HepG2 (cell line): ENCODE data around the gene BIRC3.

Source experiments
- EZH2 ChIP-seq: conservative IDR thresholded peaks from 2 replicates; pipeline ENCODE4 v1.6.1; 2012; ENCODE audit warnings: mild to moderate bottlenecking, low read depth, low read length, moderate library complexity
- FOXA1 ChIP-seq, 2 experiments: fragments of 450-650 bp in 1 of 2; sonication (generic) in 1 of 2; formaldehyde crosslinking in 1 of 2; IDR thresholded peaks; 2 replicates each; pipeline versions ENCODE4 v1.4.0 to v1.6.1; 2016 to 2020; ENCODE audit warnings: missing genetic modification reagents in 1 of 2
- GABPA ChIP-seq, 2 experiments: IDR thresholded peaks; 2 replicates each; pipeline ENCODE4 v1.6.1; 2011 to 2016; ENCODE audit warnings: low read depth in 2 of 2, low read length in 1 of 2, missing biosample characterization in 1 of 2, missing genetic modification characterization in 1 of 2
- HOXA9 ChIP-seq: sonication (generic); formaldehyde crosslinking; IDR thresholded peaks from 2 replicates; pipeline ENCODE4 v1.8.1; 2022; ENCODE audit warnings: missing genetic modification reagents, mild to moderate bottlenecking, moderate library complexity, borderline replicate concordance
- JUNB ChIP-seq: sonication (generic); formaldehyde crosslinking; IDR thresholded peaks from 2 replicates; pipeline ENCODE4 v1.8.0; 2022; ENCODE audit warnings: missing genetic modification reagents, mild to moderate bottlenecking, borderline replicate concordance
- PHB2 ChIP-seq: fragments of 450-650 bp; IDR thresholded peaks from 2 replicates; pipeline ENCODE4 v1.6.1; 2018; ENCODE audit not compliant: partially characterized antibody
- ZNF337 ChIP-seq: sonication (generic); formaldehyde crosslinking; IDR thresholded peaks from 2 replicates; pipeline ENCODE4 v1.5.1; 2020; ENCODE audit warnings: missing genetic modification reagents, low read depth, mild to moderate bottlenecking, borderline replicate concordance
- ZNF713 ChIP-seq: sonication (generic); formaldehyde crosslinking; IDR thresholded peaks from 2 replicates; pipeline ENCODE4 v1.4.0; 2020; ENCODE audit warnings: mild to moderate bottlenecking, missing genetic modification reagents
- TF ChIP-seq, protein P1 (sequence below): sonication (generic); formaldehyde crosslinking; IDR thresholded peaks from 2 replicates; pipeline ENCODE4 v1.5.0; 2020; ENCODE audit warnings: mild to moderate bottlenecking, missing genetic modification reagents, moderate library complexity
- TF ChIP-seq, protein P2 (sequence below), 2 experiments: IDR thresholded peaks; 2 replicates each; pipeline ENCODE4 v1.6.1; 2011 to 2012; ENCODE audit warnings: low read length in 2 of 2, borderline replicate concordance in 1 of 2, low read depth in 1 of 2, mild to moderate bottlenecking in 1 of 2, moderate library complexity in 1 of 2
- TF ChIP-seq, protein P3 (sequence below): sonication (generic); formaldehyde crosslinking; IDR thresholded peaks from 2 replicates; pipeline ENCODE4 v1.4.0; 2020; ENCODE audit warnings: missing genetic modification reagents, borderline replicate concordance

DNA sequence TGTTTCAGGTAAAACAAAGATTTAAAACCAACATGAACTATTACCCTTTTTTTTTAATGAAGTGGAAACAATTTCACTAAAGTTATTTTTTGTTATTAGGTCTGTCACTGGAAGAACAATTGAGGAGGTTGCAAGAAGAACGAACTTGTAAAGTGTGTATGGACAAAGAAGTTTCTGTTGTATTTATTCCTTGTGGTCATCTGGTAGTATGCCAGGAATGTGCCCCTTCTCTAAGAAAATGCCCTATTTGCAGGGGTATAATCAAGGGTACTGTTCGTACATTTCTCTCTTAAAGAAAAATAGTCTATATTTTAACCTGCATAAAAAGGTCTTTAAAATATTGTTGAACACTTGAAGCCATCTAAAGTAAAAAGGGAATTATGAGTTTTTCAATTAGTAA, 60.6 kb downstream of the BIRC3 start:
- TF ChIP-seq, protein P1, sequence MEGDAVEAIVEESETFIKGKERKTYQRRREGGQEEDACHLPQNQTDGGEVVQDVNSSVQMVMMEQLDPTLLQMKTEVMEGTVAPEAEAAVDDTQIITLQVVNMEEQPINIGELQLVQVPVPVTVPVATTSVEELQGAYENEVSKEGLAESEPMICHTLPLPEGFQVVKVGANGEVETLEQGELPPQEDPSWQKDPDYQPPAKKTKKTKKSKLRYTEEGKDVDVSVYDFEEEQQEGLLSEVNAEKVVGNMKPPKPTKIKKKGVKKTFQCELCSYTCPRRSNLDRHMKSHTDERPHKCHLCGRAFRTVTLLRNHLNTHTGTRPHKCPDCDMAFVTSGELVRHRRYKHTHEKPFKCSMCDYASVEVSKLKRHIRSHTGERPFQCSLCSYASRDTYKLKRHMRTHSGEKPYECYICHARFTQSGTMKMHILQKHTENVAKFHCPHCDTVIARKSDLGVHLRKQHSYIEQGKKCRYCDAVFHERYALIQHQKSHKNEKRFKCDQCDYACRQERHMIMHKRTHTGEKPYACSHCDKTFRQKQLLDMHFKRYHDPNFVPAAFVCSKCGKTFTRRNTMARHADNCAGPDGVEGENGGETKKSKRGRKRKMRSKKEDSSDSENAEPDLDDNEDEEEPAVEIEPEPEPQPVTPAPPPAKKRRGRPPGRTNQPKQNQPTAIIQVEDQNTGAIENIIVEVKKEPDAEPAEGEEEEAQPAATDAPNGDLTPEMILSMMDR (CRISPR knock-in tag), result no peak
- TF ChIP-seq GABPA (IDR thresholded peaks at IDR 0.05; ENCODE audit: low read depth, low read length), result no peak
- no peak for TF ChIP-seq GABPA (CRISPR knock-in tag; IDR thresholded peaks at IDR 0.05; ENCODE audit: low read depth)
- TF ChIP-seq ZNF713 (CRISPR knock-in tag), result no peak
- TF ChIP-seq, protein P2, sequence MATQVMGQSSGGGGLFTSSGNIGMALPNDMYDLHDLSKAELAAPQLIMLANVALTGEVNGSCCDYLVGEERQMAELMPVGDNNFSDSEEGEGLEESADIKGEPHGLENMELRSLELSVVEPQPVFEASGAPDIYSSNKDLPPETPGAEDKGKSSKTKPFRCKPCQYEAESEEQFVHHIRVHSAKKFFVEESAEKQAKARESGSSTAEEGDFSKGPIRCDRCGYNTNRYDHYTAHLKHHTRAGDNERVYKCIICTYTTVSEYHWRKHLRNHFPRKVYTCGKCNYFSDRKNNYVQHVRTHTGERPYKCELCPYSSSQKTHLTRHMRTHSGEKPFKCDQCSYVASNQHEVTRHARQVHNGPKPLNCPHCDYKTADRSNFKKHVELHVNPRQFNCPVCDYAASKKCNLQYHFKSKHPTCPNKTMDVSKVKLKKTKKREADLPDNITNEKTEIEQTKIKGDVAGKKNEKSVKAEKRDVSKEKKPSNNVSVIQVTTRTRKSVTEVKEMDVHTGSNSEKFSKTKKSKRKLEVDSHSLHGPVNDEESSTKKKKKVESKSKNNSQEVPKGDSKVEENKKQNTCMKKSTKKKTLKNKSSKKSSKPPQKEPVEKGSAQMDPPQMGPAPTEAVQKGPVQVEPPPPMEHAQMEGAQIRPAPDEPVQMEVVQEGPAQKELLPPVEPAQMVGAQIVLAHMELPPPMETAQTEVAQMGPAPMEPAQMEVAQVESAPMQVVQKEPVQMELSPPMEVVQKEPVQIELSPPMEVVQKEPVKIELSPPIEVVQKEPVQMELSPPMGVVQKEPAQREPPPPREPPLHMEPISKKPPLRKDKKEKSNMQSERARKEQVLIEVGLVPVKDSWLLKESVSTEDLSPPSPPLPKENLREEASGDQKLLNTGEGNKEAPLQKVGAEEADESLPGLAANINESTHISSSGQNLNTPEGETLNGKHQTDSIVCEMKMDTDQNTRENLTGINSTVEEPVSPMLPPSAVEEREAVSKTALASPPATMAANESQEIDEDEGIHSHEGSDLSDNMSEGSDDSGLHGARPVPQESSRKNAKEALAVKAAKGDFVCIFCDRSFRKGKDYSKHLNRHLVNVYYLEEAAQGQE (IDR thresholded peaks at IDR 0.05; ENCODE audit: borderline replicate concordance in 1 of 2, low read depth in 1 of 2, low read length in 2 of 2), result no peak
- no peak for TF ChIP-seq FOXA1 (IDR thresholded peaks at IDR 0.05)
- TF ChIP-seq FOXA1 (CRISPR knock-in tag; IDR thresholded peaks at IDR 0.05), result no peak
- TF ChIP-seq ZNF337 (CRISPR knock-in tag), result no peak
- TF ChIP-seq PHB2, result no peak
- no peak for TF ChIP-seq HOXA9 (CRISPR knock-in tag)
- TF ChIP-seq JUNB (CRISPR knock-in tag), result no peak
- no peak for TF ChIP-seq EZH2
- TF ChIP-seq, protein P3, sequence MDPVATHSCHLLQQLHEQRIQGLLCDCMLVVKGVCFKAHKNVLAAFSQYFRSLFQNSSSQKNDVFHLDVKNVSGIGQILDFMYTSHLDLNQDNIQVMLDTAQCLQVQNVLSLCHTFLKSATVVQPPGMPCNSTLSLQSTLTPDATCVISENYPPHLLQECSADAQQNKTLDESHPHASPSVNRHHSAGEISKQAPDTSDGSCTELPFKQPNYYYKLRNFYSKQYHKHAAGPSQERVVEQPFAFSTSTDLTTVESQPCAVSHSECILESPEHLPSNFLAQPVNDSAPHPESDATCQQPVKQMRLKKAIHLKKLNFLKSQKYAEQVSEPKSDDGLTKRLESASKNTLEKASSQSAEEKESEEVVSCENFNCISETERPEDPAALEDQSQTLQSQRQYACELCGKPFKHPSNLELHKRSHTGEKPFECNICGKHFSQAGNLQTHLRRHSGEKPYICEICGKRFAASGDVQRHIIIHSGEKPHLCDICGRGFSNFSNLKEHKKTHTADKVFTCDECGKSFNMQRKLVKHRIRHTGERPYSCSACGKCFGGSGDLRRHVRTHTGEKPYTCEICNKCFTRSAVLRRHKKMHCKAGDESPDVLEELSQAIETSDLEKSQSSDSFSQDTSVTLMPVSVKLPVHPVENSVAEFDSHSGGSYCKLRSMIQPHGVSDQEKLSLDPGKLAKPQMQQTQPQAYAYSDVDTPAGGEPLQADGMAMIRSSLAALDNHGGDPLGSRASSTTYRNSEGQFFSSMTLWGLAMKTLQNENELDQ (CRISPR knock-in tag), result no peak
